OCI-LY1 (cell line): ENCODE data around the gene TBX5.

ENCODE experiments used
- H2AFZ ChIP-seq: fragments of 200-600 bp; sonication (generic), shearing (Covaris generic); 2 replicates; pipeline ENCODE4 v1.6.0; 2014; ENCODE audit warnings: antibody characterized with exemption, mild to moderate bottlenecking, low read length
- H3F3A ChIP-seq: fragments of 200-600 bp; sonication (generic), shearing (Covaris generic); 2 replicates; pipeline ENCODE4 v1.6.0; 2014; ENCODE audit warnings: mild to moderate bottlenecking, antibody characterized with exemption, low read length, moderate library complexity; ENCODE audit not compliant: insufficient read depth
- H3K27ac ChIP-seq: fragments of 200-600 bp; sonication (generic); 2 replicates; pipeline ENCODE4 v1.5.1; 2014; ENCODE audit warnings: low read length, mixed run types, mild to moderate bottlenecking, low read depth; ENCODE audit not compliant: poor library complexity, severe bottlenecking
- H3K27me3 ChIP-seq: fragments of 200-600 bp; sonication (generic); 2 replicates; pipeline ENCODE4 v1.6.0; 2014; ENCODE audit warnings: antibody characterized with exemption, mild to moderate bottlenecking, low read length, moderate library complexity; ENCODE audit not compliant: insufficient read depth
- H3K36me3 ChIP-seq: fragments of 200-600 bp; sonication (generic); 2 replicates; pipeline ENCODE4 v1.6.1; 2014; ENCODE audit warnings: mild to moderate bottlenecking, antibody characterized with exemption, low read length, moderate library complexity, mixed read lengths; ENCODE audit not compliant: insufficient read depth
- H3K4me1 ChIP-seq: fragments of 200-600 bp; sonication (generic); 2 replicates; pipeline ENCODE4 v1.5.1; 2014; ENCODE audit warnings: mild to moderate bottlenecking, low read length, moderate library complexity; ENCODE audit not compliant: insufficient read depth, severe bottlenecking
- H3K4me2 ChIP-seq: fragments of 200-600 bp; sonication (generic), shearing (Covaris generic); 2 replicates; pipeline ENCODE4 v1.6.1; 2014; ENCODE audit warnings: low read length
- H3K4me3 ChIP-seq: fragments of 200-600 bp; sonication (generic); 2 replicates; pipeline ENCODE4 v1.5.1; 2014; ENCODE audit warnings: low read length, low read depth, mild to moderate bottlenecking, mixed read lengths; ENCODE audit not compliant: poor library complexity, severe bottlenecking
- H3K79me2 ChIP-seq: fragments of 200-600 bp; shearing (Covaris generic); 2 replicates; pipeline ENCODE4 v1.6.1; 2016; ENCODE audit warnings: mixed run types, low read length, mixed read lengths; ENCODE audit not compliant: insufficient read depth
- H3K9ac ChIP-seq: fragments of 200-600 bp; sonication (generic), shearing (Covaris generic); 2 replicates; pipeline ENCODE4 v1.6.1; 2014; ENCODE audit warnings: mild to moderate bottlenecking, low read length, mixed read lengths
- H3K9me2 ChIP-seq: fragments of 200-600 bp; sonication (generic), shearing (Covaris generic); 2 replicates; pipeline ENCODE4 v1.6.1; 2014; ENCODE audit warnings: low read depth, mild to moderate bottlenecking, low read length, mixed read lengths
- H3K9me3 ChIP-seq: fragments of 200-600 bp; shearing (Covaris generic); 2 replicates; pipeline ENCODE4 v1.6.1; 2014; ENCODE audit warnings: low read length, mixed read lengths
- H4K20me1 ChIP-seq: fragments of 200-600 bp; sonication (generic), shearing (Covaris generic); 2 replicates; pipeline ENCODE4 v1.6.0; 2016; ENCODE audit warnings: mild to moderate bottlenecking, low read length; ENCODE audit not compliant: insufficient read depth
- CTCF ChIP-seq: fragments of 200-600 bp; sonication (generic), shearing (Covaris generic); IDR thresholded peaks from 2 replicates; pipeline ENCODE4 v1.5.1; 2017; ENCODE audit warnings: mild to moderate bottlenecking, antibody characterized with exemption, low read length, moderate library complexity, mixed read lengths
- EZH2 ChIP-seq: fragments of 200-600 bp; sonication (generic), shearing (Covaris generic); IDR thresholded peaks from 2 replicates; pipeline ENCODE4 v1.8.0; 2017; ENCODE audit warnings: borderline replicate concordance, mixed run types, mild to moderate bottlenecking, antibody characterized with exemption, low read length, moderate library complexity, mixed read lengths

TBX5 gene

GRCh38 chr12:114443607-114444421 is 37.9 kb upstream of the TBX5 start:
- no peaks in the 10 kb centered on the region for H3K9me3 ChIP-seq
- no peaks in the 10 kb centered on the region for H3K9me2 ChIP-seq
- H2AFZ ChIP-seq = no peak overlapping the region
- no peaks in the 10 kb centered on the region for H3K36me3 ChIP-seq
- no peaks in the 10 kb centered on the region for H3K79me2 ChIP-seq
- H4K20me1 ChIP-seq = no peaks in the 10 kb centered on the region
- H3F3A ChIP-seq = no peaks in the 10 kb centered on the region
- H3K27me3 ChIP-seq = no peaks in the 10 kb centered on the region
- H3K4me3 ChIP-seq = no peak overlapping the region
- no peak overlapping the region for H3K4me2 ChIP-seq
- no peaks in the 10 kb centered on the region for H3K4me1 ChIP-seq
- TF ChIP-seq EZH2 = no peak
- no peak for TF ChIP-seq CTCF
- no peak overlapping the region for H3K27ac ChIP-seq
- no peak overlapping the region for H3K9ac ChIP-seq

GRCh38 chr12:114442578-114442977 is 36.6 kb upstream of the TBX5 start:
- Histone ChIP-seq H3K79me2 (no peaks in the 10 kb centered on the region), H3K36me3 (no peaks in the 10 kb centered on the region), H4K20me1 (no peaks in the 10 kb centered on the region), H3K4me3 (no peak overlapping the region), H3F3A (no peaks in the 10 kb centered on the region), H3K27me3 (no peaks in the 10 kb centered on the region), H3K27ac (no peak overlapping the region), H3K9ac (no peak overlapping the region), H2AFZ (no peak overlapping the region), H3K9me3 (no peaks in the 10 kb centered on the region), H3K4me1 (no peaks in the 10 kb centered on the region), H3K4me2 (no peak overlapping the region), H3K9me2 (no peaks in the 10 kb centered on the region)
- TF ChIP-seq EZH2 (no peak), CTCF (no peak)

DNA sequence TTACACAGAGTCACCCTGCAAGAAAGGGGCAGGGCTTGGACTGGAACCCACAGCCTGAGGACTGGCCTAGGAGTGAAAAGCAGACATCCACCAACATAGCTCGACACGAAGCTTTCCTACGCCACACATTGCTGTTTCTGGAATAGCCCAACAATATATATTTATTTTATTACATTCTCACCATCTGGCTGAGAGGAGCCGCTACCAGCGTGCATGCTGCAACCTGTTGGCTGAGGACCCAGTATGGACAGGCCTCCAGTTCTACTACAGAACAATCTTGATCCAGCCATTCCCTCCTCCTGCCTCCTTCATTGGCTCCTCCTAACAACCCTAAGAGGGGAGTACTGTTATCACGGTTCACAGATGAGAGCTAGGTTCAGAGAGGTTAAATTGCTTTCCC is 35.6 kb upstream of the TBX5 start:
- Histone ChIP-seq H2AFZ (no peak overlapping the region), H4K20me1 (no peaks in the 10 kb centered on the region), H3K79me2 (no peaks in the 10 kb centered on the region), H3K4me1 (no peaks in the 10 kb centered on the region), H3K27me3 (no peaks in the 10 kb centered on the region), H3K9ac (no peak overlapping the region), H3K9me2 (no peaks in the 10 kb centered on the region), H3F3A (no peaks in the 10 kb centered on the region), H3K36me3 (no peaks in the 10 kb centered on the region), H3K27ac (no peak overlapping the region), H3K4me3 (no peak overlapping the region), H3K4me2 (no peak overlapping the region), H3K9me3 (no peaks in the 10 kb centered on the region)
- no peak for TF ChIP-seq EZH2
- no peak for TF ChIP-seq CTCF
